HepG2 (cell line): ENCODE measurements around the gene NDFIP2. TPM values are rescaled to one million over a fixed set of nuclear protein-coding genes. Genes with fewer than 3 reads are reported as not detected.

Experiments used
- ATAC-seq: fragments of 200-7000 bp; cut with Tn5 transposase; 3 replicates; pipeline ENCODE4 v1.9.1; 2020; ENCODE audit warnings: mild to moderate bottlenecking, moderate library complexity
- BruUV-seq: library from RNA; stranded (reverse); fragments of 400-500 nt; replicated peaks from 2 replicates; lab custom pipeline; 2021; lab: Mats Ljungman, UMichigan
- CTCF ChIA-PET: fragments of 300-600 bp; formaldehyde crosslinking; extraction: SDS; loops from one replicate; lab custom pipeline; 2021; ENCODE audit warnings: low total read pairs, inconsistent platforms, low intra/inter-chr PET ratio; lab: Yijun Ruan, JAX
- POLR2A ChIA-PET: fragments of 350-600 bp; sonication (Branson Sonifier 250); formaldehyde crosslinking; loops from one replicate; lab custom pipeline; 2020; ENCODE audit warnings: antibody characterized with exemption, inconsistent platforms; lab: Yijun Ruan, JAX
- DNase-seq: peaks from one replicate; pipeline ENCODE4 v3.0.0-alpha.2; 2015; ENCODE audit warnings: low spot score
- FAIRE-seq: peaks from 3 replicates; lab custom pipeline; 2011; peaks lifted over from hg19 to GRCh38; lab: Jason Lieb, UNC
- H2AFZ ChIP-seq: one replicate; pipeline ENCODE4 v1.6.1; 2011; ENCODE audit warnings: low read length, inconsistent platforms
- H3K27ac ChIP-seq: fragments of 300-600 bp; 3 replicates; pipeline ENCODE4 v1.8.0; 2011; ENCODE audit warnings: mixed run types, mild to moderate bottlenecking, mixed read lengths, low read length, inconsistent platforms; ENCODE audit not compliant: insufficient read depth; ENCODE audit errors: extremely low read length
- H3K27me3 ChIP-seq, 2 experiments: fragments of 200-600 bp in 1 of 2; 2 replicates in 1 of 2; 3 replicates in 1 of 2; pipeline versions ENCODE4 v1.6.0 to v1.8.0; 2011; ENCODE audit warnings: low read length in 2 of 2, mild to moderate bottlenecking in 2 of 2, moderate library complexity in 2 of 2, inconsistent platforms in 1 of 2; ENCODE audit not compliant: insufficient read depth in 2 of 2, control insufficient read depth in 1 of 2
- H3K36me3 ChIP-seq, 2 experiments: fragments of 200-600 bp in 1 of 2; replicated peaks in 1 of 2; 2 replicates in 1 of 2; 3 replicates in 1 of 2; pipeline versions ENCODE4 v1.5.1 to v1.8.0; 2011; ENCODE audit warnings: low read length in 2 of 2, inconsistent platforms in 1 of 2; ENCODE audit not compliant: insufficient read depth in 2 of 2, control insufficient read depth in 1 of 2
- H3K4me1 ChIP-seq: 2 replicates; pipeline ENCODE4 v1.5.1; 2012; ENCODE audit warnings: low read length, inconsistent platforms; ENCODE audit not compliant: insufficient read depth
- H3K4me2 ChIP-seq: 2 replicates; pipeline ENCODE4 v1.6.0; 2011; ENCODE audit warnings: low read depth, low read length, inconsistent platforms
- H3K4me3 ChIP-seq, 3 experiments: fragments of 200-600 bp in 1 of 3; sonication (generic), shearing (Covaris generic) in 1 of 3; replicated peaks in 1 of 3; 2 replicates each; pipeline ENCODE4 v1.5.1; 2011 to 2016; ENCODE audit warnings: low read length in 3 of 3, inconsistent platforms in 2 of 3, low read depth in 2 of 3, mild to moderate bottlenecking in 2 of 3, control low read depth in 1 of 3, mixed read lengths in 1 of 3; ENCODE audit not compliant: insufficient read depth in 1 of 3
- H3K79me2 ChIP-seq: one replicate; pipeline ENCODE4 v1.6.1; 2011; ENCODE audit warnings: low read length, inconsistent platforms; ENCODE audit not compliant: insufficient read depth
- H3K9ac ChIP-seq: 2 replicates; pipeline ENCODE4 v1.6.0; 2011; ENCODE audit warnings: mild to moderate bottlenecking, low read depth, low read length, inconsistent platforms; ENCODE audit not compliant: insufficient read depth
- H3K9me3 ChIP-seq: 2 replicates; pipeline ENCODE4 v1.5.1; 2012; ENCODE audit warnings: mild to moderate bottlenecking, low read length
- H4K20me1 ChIP-seq: 2 replicates; pipeline ENCODE4 v1.6.0; 2011; ENCODE audit warnings: inconsistent platforms, mild to moderate bottlenecking, low read length, moderate library complexity; ENCODE audit not compliant: insufficient read depth
- ELF3 ChIP-seq: IDR thresholded peaks from 2 replicates; pipeline ENCODE4 v1.6.1; 2016; ENCODE audit warnings: missing genetic modification reagents, missing compliant biosample characterization
- HOXA5 ChIP-seq: sonication (generic); formaldehyde crosslinking; IDR thresholded peaks from 2 replicates; pipeline ENCODE4 v1.4.0; 2020; ENCODE audit warnings: missing genetic modification reagents
- JDP2 ChIP-seq: sonication (generic); formaldehyde crosslinking; IDR thresholded peaks from 2 replicates; pipeline ENCODE4 v1.8.1; 2022; ENCODE audit warnings: missing genetic modification reagents, borderline replicate concordance
- SALL1 ChIP-seq: sonication (generic); formaldehyde crosslinking; IDR thresholded peaks from 2 replicates; pipeline ENCODE4 v1.8.0; 2022; ENCODE audit warnings: mild to moderate bottlenecking, missing genetic modification reagents
- ZBTB21 ChIP-seq: sonication (generic); formaldehyde crosslinking; IDR thresholded peaks from 2 replicates; pipeline ENCODE4 v1.4.0; 2020; ENCODE audit warnings: missing genetic modification reagents
- ZFYVE20 ChIP-seq: sonication (generic); formaldehyde crosslinking; IDR thresholded peaks from 2 replicates; pipeline ENCODE4 v1.8.0; 2023; ENCODE audit warnings: low read depth, mild to moderate bottlenecking, moderate library complexity, missing genetic modification reagents, borderline replicate concordance
- ZKSCAN8 ChIP-seq: IDR thresholded peaks from 2 replicates; pipeline ENCODE4 v1.6.1; 2016; ENCODE audit warnings: borderline replicate concordance, missing genetic modification reagents, missing compliant biosample characterization
- ZNF263 ChIP-seq: sonication (generic); formaldehyde crosslinking; IDR thresholded peaks from 2 replicates; pipeline ENCODE4 v1.4.0; 2020; ENCODE audit warnings: missing genetic modification reagents
- ZNF44 ChIP-seq: sonication (generic); formaldehyde crosslinking; IDR thresholded peaks from 2 replicates; pipeline ENCODE4 v1.5.1; 2020; ENCODE audit warnings: mild to moderate bottlenecking, missing genetic modification reagents
- ZNF501 ChIP-seq: sonication (generic); formaldehyde crosslinking; IDR thresholded peaks from 2 replicates; pipeline ENCODE4 v1.5.1; 2020; ENCODE audit warnings: mild to moderate bottlenecking, moderate library complexity, missing genetic modification reagents
- ZNF556 ChIP-seq: sonication (generic); formaldehyde crosslinking; IDR thresholded peaks from 2 replicates; pipeline ENCODE4 v1.4.0; 2020; ENCODE audit warnings: mild to moderate bottlenecking, missing genetic modification reagents, borderline replicate concordance
- ZNF605 ChIP-seq: sonication (generic); formaldehyde crosslinking; IDR thresholded peaks from 2 replicates; pipeline ENCODE4 v1.8.0; 2022; ENCODE audit warnings: mild to moderate bottlenecking, missing genetic modification reagents
- ZSCAN21 ChIP-seq: sonication (generic); formaldehyde crosslinking; IDR thresholded peaks from 2 replicates; pipeline ENCODE4 v1.8.0; 2022; ENCODE audit warnings: mild to moderate bottlenecking, missing genetic modification reagents, moderate library complexity, borderline replicate concordance
- ZSCAN31 ChIP-seq: sonication (generic); formaldehyde crosslinking; IDR thresholded peaks from 2 replicates; pipeline ENCODE4 v1.5.0; 2020; ENCODE audit warnings: low read depth, mild to moderate bottlenecking, missing genetic modification reagents
- WGBS: methylation state at CpG from one replicate; pipeline ENCODE4 v1.1.6; 2017; ENCODE audit warnings: low lambda C conversion rate; 5-methylcytosine and 5-hydroxymethylcytosine counted together
- in situ Hi-C: cut with HindIII; loops from 2 replicates; pipeline ENCODE4 v1.10.0; 2017; ENCODE audit warnings: low pct_unique_long_range_greater_than_20kb; ENCODE audit not compliant: extremely low pct_ligation_motif_present
- intact Hi-C: fragments of 100-400 bp; cut with micrococcal nuclease; formaldehyde crosslinking; loops from one replicate; pipeline ENCODE4 v1.10.0; 2022; ENCODE audit not compliant: unreplicated experiment
- polyA plus RNA-seq, 8 experiments: library from polyadenylated mRNA; depleted of rRNA in 3 of 8; stranded (reverse) in 7 of 8; unstranded in 1 of 8; fragments of >200 nt; fragmentation: Illumina TruSeq in 4 of 8; extraction: Trizol in 4 of 8; gene quantifications; 2 replicates each; pipeline versions ENCODE4 v1.2.1 to v1.2.3, GENCODE V29; 2011 to 2016; ENCODE audit warnings: low read depth in 4 of 8, missing spikeins in 1 of 8, mixed read lengths in 1 of 8; ENCODE audit not compliant: insufficient read depth in 1 of 8
- total RNA-seq, 5 experiments: library from RNA; depleted of rRNA; stranded (reverse); fragments of >200 nt; fragmentation: Illumina TruSeq; extraction: Trizol; gene quantifications; 2 replicates each; pipeline ENCODE4 v1.2.3, GENCODE V29; 2016; ENCODE audit warnings: low read depth in 1 of 5
- TF ChIP-seq, protein P1 (sequence below): sonication (generic); IDR thresholded peaks from 2 replicates; pipeline ENCODE4 v1.6.1; 2016; ENCODE audit warnings: low read depth, borderline replicate concordance
- TF ChIP-seq, protein P2 (sequence below): sonication (generic); formaldehyde crosslinking; IDR thresholded peaks from 2 replicates; pipeline ENCODE4 v1.4.0; 2020; ENCODE audit warnings: missing genetic modification reagents, borderline replicate concordance
- TF ChIP-seq, protein P3 (sequence below): sonication (generic); formaldehyde crosslinking; IDR thresholded peaks from 2 replicates; pipeline ENCODE4 v1.4.0; 2020; ENCODE audit warnings: low read depth, mild to moderate bottlenecking, missing genetic modification reagents
- TF ChIP-seq, protein P4 (sequence below): sonication (generic); formaldehyde crosslinking; conservative IDR thresholded peaks from 2 replicates; pipeline ENCODE4 v1.4.0; 2020; ENCODE audit warnings: missing genetic modification reagents

Gene NDFIP2
- total and polyA plus RNA-seq, 2 of the 13 experiments (the other 11 are each of a cell fraction or from before 2014, with no cell fraction given): 23.2 to 32.0 TPM

DNA sequence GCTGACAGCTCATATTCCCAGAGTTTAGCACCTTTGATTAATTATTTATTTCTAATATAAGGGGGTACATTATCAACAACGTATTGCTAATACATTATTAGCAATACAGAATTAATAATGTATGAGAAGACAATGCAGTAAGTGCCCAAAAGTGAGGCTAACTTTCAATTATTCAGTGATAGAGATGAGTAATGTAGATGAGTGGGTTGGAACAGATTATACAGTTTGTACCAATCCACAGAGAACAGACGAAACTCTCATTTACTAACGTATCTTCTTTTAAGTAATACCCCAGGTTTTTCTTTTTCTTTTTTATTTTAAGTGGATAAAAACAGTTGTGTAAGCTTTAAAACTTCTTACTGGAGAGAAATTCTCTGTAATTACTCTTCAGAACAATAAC is 38.2 kb upstream of the NDFIP2 start:
- WGBS: 44% methylated on average over 3 of the region's 3 CpGs
- TF ChIP-seq ZNF556 (CRISPR knock-in tag) (no peak), ELF3 (CRISPR knock-in tag) (no peak), ZSCAN21 (no peak), ZBTB21 (CRISPR knock-in tag) (no peak), ZKSCAN8 (CRISPR knock-in tag) (no peak), ZNF263 (CRISPR knock-in tag) (no peak), ZNF44 (CRISPR knock-in tag) (no peak), SALL1 (CRISPR knock-in tag) (no peak), ZSCAN31 (no peak), HOXA5 (CRISPR knock-in tag) (no peak), ZNF605 (CRISPR knock-in tag) (no peak), ZNF501 (CRISPR knock-in tag) (no peak), JDP2 (no peak), ZFYVE20 (CRISPR knock-in tag) (no peak)
- TF ChIP-seq, protein P1, sequence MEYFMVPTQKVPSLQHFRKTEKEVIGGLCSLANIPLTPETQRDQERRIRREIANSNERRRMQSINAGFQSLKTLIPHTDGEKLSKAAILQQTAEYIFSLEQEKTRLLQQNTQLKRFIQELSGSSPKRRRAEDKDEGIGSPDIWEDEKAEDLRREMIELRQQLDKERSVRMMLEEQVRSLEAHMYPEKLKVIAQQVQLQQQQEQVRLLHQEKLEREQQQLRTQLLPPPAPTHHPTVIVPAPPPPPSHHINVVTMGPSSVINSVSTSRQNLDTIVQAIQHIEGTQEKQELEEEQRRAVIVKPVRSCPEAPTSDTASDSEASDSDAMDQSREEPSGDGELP: no peak
- TF ChIP-seq, protein P2, sequence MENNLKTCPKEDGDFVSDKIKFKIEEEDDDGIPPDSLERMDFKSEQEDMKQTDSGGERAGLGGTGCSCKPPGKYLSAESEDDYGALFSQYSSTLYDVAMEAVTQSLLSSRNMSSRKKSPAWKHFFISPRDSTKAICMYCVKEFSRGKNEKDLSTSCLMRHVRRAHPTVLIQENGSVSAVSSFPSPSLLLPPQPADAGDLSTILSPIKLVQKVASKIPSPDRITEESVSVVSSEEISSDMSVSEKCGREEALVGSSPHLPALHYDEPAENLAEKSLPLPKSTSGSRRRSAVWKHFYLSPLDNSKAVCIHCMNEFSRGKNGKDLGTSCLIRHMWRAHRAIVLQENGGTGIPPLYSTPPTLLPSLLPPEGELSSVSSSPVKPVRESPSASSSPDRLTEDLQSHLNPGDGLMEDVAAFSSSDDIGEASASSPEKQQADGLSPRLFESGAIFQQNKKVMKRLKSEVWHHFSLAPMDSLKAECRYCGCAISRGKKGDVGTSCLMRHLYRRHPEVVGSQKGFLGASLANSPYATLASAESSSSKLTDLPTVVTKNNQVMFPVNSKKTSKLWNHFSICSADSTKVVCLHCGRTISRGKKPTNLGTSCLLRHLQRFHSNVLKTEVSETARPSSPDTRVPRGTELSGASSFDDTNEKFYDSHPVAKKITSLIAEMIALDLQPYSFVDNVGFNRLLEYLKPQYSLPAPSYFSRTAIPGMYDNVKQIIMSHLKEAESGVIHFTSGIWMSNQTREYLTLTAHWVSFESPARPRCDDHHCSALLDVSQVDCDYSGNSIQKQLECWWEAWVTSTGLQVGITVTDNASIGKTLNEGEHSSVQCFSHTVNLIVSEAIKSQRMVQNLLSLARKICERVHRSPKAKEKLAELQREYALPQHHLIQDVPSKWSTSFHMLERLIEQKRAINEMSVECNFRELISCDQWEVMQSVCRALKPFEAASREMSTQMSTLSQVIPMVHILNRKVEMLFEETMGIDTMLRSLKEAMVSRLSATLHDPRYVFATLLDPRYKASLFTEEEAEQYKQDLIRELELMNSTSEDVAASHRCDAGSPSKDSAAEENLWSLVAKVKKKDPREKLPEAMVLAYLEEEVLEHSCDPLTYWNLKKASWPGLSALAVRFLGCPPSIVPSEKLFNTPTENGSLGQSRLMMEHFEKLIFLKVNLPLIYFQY (CRISPR knock-in tag): no peak
- TF ChIP-seq, protein P3, sequence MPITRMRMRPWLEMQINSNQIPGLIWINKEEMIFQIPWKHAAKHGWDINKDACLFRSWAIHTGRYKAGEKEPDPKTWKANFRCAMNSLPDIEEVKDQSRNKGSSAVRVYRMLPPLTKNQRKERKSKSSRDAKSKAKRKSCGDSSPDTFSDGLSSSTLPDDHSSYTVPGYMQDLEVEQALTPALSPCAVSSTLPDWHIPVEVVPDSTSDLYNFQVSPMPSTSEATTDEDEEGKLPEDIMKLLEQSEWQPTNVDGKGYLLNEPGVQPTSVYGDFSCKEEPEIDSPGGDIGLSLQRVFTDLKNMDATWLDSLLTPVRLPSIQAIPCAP (CRISPR knock-in tag): no peak
- TF ChIP-seq, protein P4, sequence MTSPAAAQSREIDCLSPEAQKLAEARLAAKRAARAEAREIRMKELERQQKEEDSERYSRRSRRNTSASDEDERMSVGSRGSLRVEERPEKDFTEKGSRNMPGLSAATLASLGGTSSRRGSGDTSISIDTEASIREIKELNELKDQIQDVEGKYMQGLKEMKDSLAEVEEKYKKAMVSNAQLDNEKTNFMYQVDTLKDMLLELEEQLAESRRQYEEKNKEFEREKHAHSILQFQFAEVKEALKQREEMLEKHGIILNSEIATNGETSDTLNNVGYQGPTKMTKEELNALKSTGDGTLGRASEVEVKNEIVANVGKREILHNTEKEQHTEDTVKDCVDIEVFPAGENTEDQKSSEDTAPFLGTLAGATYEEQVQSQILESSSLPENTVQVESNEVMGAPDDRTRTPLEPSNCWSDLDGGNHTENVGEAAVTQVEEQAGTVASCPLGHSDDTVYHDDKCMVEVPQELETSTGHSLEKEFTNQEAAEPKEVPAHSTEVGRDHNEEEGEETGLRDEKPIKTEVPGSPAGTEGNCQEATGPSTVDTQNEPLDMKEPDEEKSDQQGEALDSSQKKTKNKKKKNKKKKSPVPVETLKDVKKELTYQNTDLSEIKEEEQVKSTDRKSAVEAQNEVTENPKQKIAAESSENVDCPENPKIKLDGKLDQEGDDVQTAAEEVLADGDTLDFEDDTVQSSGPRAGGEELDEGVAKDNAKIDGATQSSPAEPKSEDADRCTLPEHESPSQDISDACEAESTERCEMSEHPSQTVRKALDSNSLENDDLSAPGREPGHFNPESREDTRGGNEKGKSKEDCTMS (CRISPR knock-in tag): no peak

More for the DNA sequence above, 38.2 kb upstream of the NDFIP2 start:
- BruUV-seq: no TSS peak
- FAIRE-seq (no peak), ATAC-seq (no peak), DNase-seq (no peak)
- H3K79me2 ChIP-seq: no peaks in the 10 kb centered on the region
- no peak overlapping the region for H2AFZ ChIP-seq
- H3K4me3 ChIP-seq: no peak overlapping the region
- no peaks in the 10 kb centered on the region for H3K27me3 ChIP-seq
- in situ Hi-C loops (no loop called here), intact Hi-C loops (no loop called here)
- ChIA-PET POLR2A (no interaction called here), CTCF (no interaction called here)
- no peak overlapping the region for H3K9ac ChIP-seq
- H3K27ac ChIP-seq: no peak overlapping the region
- H3K9me3 ChIP-seq: no peaks in the 10 kb centered on the region
- peak overlapping the region; percentile 59; the same call in 1 of the 2 replicates for H3K4me2 ChIP-seq
- no peaks in the 10 kb centered on the region for H4K20me1 ChIP-seq
- H3K36me3 ChIP-seq: no peaks in the 10 kb centered on the region
- peaks cover 22% of the 10 kb centered on the region for H3K4me1 ChIP-seq
